GM21367 (cell line): Measurements from ENCODE around the gene CTXND1.

Source experiments
- ATAC-seq: cut with Tn5 transposase; IDR thresholded peaks from one replicate; pipeline ENCODE4 v1.9.1; 2021; ENCODE audit not compliant: unreplicated experiment

The CTXND1 gene

DNA sequence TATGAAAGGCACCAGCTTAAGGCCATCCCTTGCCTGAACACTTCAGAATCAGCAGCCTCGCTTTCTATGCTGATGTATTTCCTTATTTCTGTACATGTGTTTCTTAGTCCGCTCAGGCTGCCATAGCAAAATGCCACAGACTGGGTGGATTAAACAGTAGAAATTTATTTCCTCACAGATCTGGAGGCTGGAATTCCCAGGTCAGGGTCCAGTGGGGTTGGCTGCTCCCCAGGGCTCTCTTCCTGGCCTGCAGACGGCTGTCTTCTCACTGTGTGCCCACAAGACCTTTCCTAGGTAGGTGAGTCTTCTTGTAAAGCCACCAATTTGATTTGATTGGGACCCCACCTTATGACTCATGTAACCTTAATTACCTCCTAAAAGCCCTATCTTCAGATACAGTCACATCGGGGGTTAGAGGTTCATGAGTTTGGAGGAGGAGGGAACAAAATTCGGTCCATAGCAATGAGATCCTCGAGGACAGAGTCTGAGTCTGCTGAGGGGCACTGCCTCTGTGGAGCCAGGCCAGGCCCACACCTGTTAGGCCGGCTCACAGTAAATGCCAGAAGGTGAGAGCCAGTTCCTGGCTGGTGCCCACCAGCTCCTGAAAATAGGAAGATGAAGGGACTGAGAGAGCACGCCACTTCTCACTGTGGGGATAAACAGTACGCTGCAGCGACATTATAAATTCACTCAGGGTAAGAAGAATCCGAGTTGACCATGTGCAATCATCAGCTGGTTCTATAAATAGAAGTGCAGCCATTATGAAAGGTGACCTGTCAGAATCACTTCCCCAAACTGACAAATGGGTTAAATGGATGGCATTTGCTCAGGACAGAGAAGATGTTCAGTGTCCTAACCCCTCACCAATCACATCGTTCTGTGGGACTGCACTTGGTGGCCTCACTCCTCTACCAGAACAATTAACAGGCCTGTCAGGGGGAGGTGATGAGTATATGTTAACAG, 41.1 kb downstream of the CTXND1 start:
- no peak for ATAC-seq

DNA sequence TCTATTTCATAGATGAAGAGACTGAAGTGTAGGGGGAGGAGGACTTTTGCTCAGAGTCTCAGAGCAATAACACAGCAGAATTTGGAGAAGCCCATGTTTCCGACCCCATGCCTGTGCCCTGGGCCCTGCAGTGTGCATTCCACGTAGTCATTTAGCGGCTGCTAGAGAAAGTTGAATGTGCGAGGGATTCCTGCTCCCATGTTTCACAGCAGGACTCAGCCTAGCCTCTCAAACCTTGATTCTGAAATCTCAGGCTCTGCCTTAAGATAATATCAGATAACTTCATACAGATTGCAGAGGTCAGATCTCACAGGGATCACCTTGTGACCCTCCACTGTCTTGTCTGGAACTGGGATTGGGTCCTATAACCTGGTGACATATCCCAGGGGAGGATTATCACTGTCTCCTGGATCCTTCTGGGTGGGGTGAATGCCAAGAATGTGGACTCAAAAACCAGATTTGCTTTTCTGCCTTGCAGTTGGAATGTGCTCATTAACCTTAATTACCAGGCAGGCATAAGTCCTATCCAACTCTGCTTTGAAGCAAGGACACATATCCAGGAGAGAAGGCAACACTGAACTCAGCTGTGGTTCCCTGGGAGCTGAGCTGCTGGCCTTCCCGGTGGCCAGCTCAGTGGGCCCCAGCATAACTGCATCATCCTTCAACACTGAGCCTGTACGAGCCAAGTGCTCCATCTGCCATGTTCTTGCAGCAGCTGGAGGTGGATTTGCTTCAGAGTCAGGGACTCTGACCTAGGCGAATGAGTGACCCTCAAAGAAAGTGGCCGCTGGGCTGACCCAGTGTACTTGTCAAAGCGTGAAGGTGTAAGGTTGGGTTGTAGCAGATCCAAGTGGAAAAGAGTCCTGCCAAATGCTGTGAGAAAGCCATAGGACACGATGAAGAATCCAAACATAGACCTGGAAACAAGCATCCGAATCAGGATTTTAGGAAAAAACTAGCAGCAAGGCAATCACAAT, 43.0 kb downstream of the CTXND1 start:
- ATAC-seq, result no peak

DNA sequence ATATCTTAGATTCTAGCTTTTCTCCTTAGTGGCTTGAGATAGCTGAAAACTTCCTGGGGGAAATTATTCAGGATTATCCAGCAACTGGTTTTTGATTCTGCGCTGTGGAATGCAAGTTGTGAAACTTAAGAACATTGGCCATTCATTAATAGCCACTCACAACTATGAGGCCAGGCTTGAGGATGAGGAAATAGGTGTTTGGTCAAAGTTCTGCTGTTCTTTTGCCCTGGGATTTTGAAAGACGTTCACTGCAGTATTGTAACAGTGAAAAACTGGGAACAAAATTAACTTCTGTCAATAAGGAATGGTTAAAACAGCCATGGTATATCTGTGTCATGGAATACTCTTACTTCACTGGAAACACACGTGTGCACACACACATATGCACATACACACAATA, 44.1 kb downstream of the CTXND1 start:
- no peak for ATAC-seq

DNA sequence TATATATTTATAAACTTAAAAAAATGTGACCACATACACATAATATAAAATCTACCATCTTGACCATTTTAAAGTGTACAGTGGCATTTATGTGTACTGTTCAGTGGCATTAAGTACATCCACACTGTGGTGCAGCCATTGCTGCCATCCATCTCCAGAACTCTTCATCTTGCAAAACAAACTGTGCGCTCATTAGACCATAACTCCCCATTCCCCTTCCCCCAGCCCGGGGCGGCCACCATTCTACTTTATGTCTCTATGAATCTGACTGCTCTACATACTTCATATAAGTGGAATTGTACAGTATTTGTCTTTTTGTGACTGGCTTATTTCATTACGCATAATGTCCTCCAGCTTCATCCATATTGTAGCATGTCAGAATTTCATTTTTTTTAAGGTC, 47.8 kb downstream of the CTXND1 start:
- ATAC-seq, result no peak

DNA sequence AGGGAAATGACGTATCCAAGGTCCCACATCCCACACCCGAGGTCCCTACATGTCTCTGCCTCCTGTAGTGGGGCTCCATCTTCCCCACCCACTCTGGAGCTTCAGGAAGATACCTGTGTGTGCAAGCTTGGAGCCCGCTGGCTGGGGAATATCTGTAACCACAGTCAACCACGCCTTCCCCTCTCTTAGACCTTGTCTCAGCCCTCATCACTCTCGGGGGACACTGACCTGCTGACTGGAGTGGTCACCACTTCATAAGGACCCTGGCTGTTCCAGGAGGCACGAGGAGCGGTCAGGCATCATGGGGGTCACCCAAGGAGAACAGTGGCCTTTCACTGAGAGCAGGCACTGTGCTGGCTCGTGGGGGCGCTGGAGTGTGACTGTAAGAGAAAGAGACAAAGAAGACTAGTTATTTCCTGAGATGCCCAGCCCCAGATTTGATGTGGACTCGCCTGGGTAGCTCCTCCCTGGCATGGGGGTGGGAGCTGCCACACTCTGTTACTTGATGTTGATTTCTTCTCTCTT, 48.6 kb downstream of the CTXND1 start:
- no peak for ATAC-seq

DNA sequence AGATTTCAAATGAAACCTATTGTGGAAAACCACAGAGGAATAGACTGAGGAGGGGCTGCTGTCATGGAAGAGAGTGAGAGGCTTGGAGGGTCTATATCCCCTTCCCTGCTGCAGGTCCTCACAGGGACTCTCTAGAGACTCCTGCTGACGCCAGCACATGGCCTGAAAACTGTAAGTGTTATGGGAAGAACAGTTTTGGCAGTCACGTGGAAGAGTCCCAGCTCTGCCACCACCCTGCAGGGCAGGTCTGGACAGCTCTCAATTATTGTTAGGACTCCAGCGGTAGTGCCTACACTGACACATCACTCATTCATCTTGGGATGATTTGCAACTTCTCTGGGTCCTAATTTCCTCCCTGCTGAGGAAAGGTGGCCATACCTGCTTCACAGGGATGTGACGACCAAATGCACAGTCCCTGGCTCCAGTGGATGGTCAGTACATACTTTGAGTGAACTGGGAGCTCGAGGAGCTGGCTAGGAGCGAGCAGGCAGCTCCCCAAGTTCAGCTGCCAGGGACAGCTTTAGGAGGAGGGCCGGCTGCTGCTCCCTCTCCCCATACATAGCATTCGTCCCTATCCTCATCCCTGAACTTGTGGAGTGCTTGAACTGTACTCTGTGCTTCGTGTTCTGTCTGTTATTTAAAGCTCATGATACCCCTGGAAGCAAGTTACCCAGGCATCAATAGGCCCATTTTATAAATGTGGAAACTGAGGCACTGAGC, 49.2 kb downstream of the CTXND1 start:
- ATAC-seq, result no peak

DNA sequence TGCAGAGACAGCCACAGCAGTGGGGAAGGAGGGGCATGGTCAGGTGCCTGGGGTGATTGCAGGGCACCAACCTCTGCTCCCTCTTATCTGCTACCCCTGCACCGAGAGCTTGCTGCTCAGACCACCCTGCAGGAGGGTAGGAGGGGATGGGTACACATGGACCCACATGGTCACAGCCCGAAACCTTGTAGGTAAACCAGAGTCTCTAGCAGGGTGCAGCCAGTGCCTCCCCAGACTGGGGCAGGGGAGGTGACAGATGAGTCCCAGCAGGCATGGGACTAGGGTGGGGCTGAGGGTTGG, 50.0 kb downstream of the CTXND1 start:
- ATAC-seq, result no peak

DNA sequence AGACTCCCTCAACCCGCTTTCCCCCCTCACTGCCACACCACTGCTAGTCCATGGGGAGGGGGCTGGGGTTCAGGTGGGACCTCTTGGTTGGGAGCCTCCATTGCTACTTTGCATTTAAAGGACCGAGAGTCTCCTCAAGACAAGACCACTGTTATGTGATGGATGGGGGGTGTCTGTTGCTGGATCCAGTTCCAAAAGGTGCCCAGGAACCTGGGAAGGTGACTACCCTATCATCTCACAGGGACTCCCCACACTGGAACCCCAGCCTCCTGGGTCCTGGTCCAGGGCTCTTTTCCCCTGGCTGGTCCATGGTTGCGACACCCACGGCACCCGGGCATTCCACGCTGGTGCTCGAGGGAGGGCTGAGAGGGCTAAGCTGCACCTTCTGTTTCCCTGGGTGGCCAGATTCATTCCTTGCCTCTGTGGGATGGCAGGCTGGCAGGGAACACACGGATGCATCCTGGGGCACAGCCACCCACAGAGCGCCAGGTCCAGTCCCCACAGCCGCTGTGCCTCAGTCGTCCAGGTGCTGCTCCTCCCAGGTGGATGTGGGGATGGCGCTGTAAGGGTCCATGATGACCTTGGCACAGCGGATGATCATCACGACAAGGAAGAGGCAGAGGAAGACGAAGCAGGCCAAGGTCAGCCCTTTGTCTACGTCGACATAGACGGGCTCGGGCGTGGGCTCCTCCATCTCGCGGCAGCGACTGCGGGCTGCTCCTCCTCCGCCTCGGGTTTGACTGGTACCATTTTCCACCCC, 50.6 kb downstream of the CTXND1 start:
- ATAC-seq, result no peak

DNA sequence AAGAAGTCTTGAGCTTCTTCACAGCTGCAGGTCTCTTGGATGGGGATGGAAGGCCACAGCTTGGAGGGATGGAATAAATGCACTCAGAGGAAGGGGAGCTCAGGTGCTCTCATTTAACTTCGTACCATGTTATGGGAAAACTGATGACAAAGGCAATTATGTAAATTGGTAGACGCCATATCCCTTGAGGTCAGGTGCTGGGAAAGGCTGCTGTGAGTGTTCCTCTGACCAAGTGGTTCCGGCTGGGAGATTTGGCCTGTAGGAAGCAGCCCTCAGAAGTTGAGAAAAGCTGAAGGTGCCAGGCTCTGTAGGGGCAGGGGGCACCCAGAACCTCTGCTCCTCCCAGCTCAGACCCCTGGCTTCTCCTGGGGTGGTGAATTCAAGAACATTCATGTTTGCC, 52.1 kb downstream of the CTXND1 start:
- no peak for ATAC-seq

DNA sequence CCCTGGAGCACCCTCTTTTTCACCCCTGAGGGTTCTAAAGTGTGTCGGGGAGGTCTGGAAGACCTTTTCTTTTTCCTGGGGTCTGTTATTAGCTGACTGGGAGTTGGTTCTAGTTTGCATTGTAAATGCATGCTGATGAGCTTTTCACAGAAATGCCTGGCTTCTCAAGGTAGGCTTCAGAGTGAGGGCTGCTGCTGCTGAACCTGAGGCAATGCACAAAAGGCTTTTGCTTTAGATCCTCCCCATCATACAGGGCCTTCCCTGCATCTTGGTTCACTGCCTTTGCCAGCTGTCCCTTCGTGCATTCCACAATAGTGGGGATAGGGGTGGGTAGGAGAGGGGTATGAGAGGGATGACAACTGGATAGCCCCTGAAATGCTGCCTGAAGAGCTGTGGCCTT, 52.6 kb downstream of the CTXND1 start:
- ATAC-seq, result no peak

DNA sequence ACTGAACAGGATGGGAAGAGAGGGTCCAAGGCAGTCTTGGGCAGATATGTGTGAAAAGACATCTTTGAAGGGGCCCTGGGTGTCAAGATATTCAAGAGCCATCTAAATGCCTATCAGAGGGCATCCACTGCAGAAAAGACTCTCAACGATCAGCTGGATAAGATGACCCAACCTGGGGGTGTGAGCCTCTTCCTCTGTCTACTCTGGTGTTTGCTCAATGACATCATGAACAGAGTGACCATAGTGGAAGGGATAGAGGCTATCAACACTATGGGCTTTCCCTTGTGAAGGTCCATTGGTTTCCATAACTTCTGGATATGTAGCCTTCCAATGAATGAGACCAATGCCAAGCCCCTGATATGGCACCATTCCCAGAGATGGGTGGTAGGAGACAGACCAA, 57.1 kb downstream of the CTXND1 start:
- no peak for ATAC-seq

DNA sequence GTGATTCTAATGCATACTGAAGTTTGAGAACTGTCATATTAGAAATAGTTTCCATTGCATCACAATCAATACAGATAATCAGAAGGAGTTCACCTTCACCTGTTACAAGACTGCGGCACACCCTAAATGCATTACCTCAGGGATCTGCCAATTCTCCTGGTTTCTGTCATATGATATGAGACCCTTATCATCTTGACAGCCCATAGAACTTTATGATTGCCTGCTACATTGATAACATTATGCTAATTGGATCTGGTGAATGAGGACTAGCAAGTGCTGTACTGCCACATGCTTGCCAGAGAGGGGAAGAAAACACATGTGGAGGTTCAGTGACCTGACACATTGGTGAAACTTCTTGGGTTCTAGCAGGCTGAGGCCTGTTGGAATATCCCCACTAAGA, 57.8 kb downstream of the CTXND1 start:
- no peak for ATAC-seq

DNA sequence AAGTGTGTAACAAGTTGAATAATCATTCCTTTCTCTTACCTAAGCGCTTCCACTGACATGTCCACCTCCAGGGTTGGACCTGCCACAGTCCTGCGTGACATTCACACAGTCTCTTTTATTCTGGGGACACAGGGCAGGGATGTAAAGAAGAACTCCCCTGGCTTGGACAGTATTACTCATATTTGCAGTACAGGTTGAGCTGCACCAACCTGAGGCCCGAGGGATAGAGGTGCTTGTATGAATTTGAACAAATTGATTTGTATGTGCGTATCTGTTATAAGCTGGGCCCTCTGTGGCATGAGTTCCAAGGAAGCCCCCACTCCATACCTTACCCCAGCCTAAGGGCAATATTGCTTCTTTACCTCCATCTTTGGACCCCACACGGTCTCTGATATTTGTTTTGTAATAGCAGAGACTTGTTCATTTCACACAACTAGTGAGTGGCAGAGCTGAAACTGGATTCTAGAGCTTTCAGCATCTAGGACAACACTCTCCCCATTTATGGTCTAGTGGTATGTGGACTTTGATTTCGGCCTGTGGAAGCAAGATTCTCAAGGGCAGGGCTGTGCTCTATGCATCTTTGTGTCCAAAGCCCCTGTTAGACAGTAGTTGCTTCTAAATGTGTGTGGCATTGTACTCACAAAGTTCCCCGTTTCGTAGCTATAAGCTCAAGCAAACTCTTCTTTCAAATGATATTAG, 60.0 kb downstream of the CTXND1 start:
- no peak for ATAC-seq

DNA sequence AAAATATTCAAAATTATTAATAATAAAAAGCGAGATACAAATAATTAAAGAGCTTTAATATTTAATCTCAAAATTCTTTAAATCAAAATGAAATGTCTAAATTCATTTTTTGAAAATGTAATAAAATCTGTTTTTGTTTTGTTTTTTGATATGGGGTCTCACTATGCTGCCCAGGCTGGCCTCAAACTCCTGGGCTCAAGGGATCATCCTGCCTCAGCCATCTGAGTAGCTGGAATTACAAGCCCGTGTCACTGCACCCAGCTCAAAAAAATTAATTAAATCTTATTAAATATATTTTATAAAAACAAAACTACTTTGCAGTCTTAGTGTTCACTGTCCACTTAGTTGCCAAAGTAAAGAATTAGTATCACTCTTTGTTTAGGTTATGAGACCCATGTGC, 60.8 kb downstream of the CTXND1 start:
- ATAC-seq, result no peak

DNA sequence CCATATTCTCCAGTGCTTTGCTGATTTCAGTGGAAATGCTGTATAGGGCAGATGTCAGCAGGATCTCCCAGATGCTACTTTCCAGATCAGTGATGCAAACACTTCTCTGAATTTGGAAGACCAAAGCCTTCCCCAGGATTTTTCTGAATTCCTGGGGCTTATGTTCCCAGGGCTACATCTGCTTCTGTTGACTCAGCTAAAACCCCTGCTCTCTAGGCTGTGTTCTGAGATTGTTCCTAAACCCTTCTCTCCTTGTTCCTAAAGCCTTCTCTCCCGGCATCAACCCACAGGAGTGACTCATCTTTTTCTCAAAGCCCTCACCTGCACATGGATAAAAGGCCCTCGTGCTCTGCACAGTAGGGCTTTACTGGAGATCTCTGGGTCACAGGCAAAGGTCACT, 63.8 kb downstream of the CTXND1 start:
- ATAC-seq, result no peak

DNA sequence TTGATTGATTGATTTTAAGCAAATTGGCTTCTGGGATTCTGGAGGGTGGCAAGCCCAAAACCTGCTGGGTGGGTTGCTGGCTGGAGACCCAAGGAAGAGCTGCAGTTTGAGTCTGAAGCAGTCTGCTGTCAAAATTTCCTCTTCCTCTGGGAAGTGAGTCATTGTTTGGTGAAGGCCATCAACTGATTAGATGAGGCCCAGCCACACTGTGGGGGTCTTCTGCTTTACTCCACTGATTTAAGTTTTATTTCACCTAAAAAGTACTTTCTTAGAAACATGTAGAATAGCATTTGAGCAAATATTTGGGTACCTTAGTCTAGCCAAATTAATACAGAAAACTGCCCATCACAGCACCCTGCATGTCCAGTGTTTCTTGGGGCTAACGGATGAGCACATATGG, 65.4 kb downstream of the CTXND1 start:
- ATAC-seq, result no peak

DNA sequence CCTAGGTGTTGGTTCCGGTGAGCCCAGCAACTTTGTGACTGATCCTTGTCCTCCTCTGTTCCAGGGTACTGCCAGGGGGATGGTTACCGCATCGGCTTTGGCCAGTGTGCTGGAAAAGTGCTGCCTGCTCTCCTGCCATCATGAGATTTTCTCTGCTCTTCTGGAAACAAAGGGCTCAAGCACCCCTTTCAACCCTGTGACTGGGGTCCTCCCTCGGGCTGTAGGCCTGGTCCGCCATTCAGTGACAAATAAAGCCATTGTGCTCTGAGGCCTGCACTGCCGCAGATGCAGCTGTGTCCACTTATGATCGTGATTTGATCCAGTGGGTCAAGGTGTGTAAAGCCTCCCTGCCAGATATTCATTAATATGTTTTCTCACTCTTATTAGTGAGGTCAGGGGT, 65.9 kb downstream of the CTXND1 start:
- no peak for ATAC-seq

DNA sequence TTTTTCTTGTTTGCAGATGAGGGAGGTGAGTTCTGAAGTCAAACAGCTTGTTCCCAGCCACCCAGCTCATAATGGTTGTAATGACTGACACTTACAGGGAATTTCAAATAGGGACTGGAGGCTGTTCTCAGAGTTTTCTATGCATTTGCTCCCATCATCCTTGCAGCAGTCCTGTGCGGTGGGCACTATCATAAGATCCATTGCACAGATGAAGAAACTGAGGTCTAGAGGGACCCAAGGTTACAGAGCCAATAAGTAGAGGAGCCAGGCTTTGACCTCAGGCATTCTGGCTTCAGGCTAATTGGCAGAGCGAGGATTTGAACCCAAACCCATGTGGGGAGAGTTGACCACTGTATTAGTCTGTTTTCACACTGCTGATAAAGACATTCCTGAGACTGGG, 66.9 kb downstream of the CTXND1 start:
- ATAC-seq, result no peak

DNA sequence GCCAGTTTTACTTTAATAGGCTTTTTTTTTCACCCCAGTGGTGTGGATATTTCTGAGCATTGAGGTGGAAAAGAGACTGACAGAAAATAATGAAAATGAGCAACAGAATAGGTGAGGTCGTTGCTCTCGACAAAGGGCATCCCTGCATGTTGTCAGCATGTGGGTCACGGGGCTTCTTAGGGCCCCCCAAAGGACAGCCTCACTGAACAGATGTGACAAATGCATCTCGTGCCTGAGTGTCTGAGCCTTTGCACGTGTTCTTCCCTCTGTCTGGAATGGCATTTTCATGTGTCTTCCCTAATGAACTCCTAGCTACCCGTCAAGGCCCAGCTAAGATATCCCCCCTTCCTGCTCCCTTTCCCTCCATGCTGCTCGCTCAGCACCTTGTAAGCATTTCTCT, 67.5 kb downstream of the CTXND1 start:
- no peak for ATAC-seq

DNA sequence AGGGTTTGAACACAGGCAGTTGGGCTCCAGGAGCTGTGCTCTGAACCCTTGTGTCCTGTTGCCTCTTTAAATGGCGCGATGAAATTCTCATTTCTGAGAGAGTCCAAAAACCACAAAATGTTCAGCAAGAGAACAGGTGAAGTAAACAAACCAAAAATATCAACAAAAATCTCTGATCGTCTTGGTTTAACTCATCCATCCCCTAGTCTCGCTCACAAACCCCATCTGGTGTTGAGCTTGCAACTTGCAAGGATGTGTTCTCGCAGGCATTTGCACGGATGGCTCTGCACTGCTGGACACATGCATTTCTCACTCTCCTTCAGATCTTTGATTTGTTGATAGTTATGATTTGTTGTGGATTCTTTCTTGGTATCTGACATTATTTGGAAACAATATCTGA, 68.1 kb downstream of the CTXND1 start:
- ATAC-seq, result no peak
